Ovary (tissue), 9 donors: ENCODE data around the gene ADGRD1. TPM values are rescaled to one million over a fixed set of nuclear protein-coding genes. Genes with fewer than 3 reads are reported as not detected.
A peak's percentile ranks its signal among the peaks of the same experiment; 100 is the strongest.

ENCODE experiments used
- DNase-seq, 5 donors: peaks; one replicate each; pipeline ENCODE4 v3.0.0-alpha.2; 2019 to 2020
- H3K27ac ChIP-seq, 2 donors: fragments of 200-600 bp; one replicate each; pipeline versions ENCODE4 v1.5.1 to v1.8.0; 2019 to 2022
- H3K27me3 ChIP-seq: fragments of 200-600 bp; one replicate; pipeline ENCODE4 v1.8.0; 2022
- H3K36me3 ChIP-seq: fragments of 200-600 bp; sonication (generic); one replicate; pipeline ENCODE4 v1.5.1; 2019
- H3K4me1 ChIP-seq: one replicate; pipeline ENCODE4 v1.8.1; 2013; ENCODE audit warnings: mild to moderate bottlenecking, moderate library complexity; ENCODE audit not compliant: insufficient read depth
- H3K4me3 ChIP-seq: fragments of 200-600 bp; sonication (generic); one replicate; pipeline ENCODE4 v1.5.1; 2017
- H3K9me3 ChIP-seq, 2 donors: fragments of 200-600 bp in 1 of 2; sonication (generic) in 1 of 2; one replicate each; pipeline versions ENCODE4 v1.5.1 to v1.8.1; 2013 to 2019; ENCODE audit warnings: mild to moderate bottlenecking in 1 of 2, moderate library complexity in 1 of 2
- CTCF ChIP-seq, 3 donors: fragments of 450-650 bp in 2 of 3; fragments of 200-600 bp in 1 of 3; IDR thresholded peaks; one replicate each; pipeline versions ENCODE4 v1.5.1 to v1.8.0; 2016 to 2022; ENCODE audit warnings: antibody characterized with exemption in 3 of 3, mild to moderate bottlenecking in 1 of 3
- EP300 ChIP-seq: sonication (generic); formaldehyde crosslinking; IDR thresholded peaks from one replicate; pipeline ENCODE4 v1.6.1; 2017; ENCODE audit warnings: antibody characterized with exemption
- POLR2A ChIP-seq: fragments of 450-650 bp; IDR thresholded peaks from one replicate; pipeline ENCODE4 v1.6.1; 2017; ENCODE audit warnings: antibody characterized with exemption, mild to moderate bottlenecking, moderate library complexity
- WGBS, 3 donors: extraction: QIAGEN DNeasy Blood & Tissue Kit in 1 of 3; methylation state at CpG; one replicate each; pipeline versions ENCODE4 v1.1.5 to v1.1.7; 2013 to 2017; 5-methylcytosine and 5-hydroxymethylcytosine counted together
- intact Hi-C, 4 donors: fragments of 100-400 bp; cut with DNase I; formaldehyde crosslinking; loops; one replicate each; pipeline versions ENCODE4 v1.11.0 to v1.15.1; 2022 to 2023
- polyA plus RNA-seq, 2 donors: library from polyadenylated mRNA; stranded (reverse); fragments of 200-250 nt in 1 of 2; fragments of 350-450 nt in 1 of 2; fragmentation: Illumina TruSeq in 1 of 2; extraction: RNeasy Lipid Tissue Mini Kit (QIAGEN cat#74804) in 1 of 2; gene quantifications; one replicate each; pipeline ENCODE4 v1.2.3, GENCODE V29; 2013 to 2014
- total RNA-seq, 7 donors: library from RNA; depleted of rRNA in 2 of 7; stranded (reverse); fragments of >200 nt in 2 of 7; fragmentation: NEBNext Ultra II Directional in 3 of 7; extraction: Animal tissue kit (Norgen Biotek cat#: 25700) in 3 of 7; gene quantifications; one replicate each; pipeline versions ENCODE4 v1.1.0 to v1.2.4, GENCODE V29; 2016 to 2023
- donor health status: DM: no; HTN: no; CAD: no; lungs with moderate emphysema.
- donor health status: DM: no; HTN: no; CAD: no.
- donor health status: Bipolar disorder and iron deficiency.
- donor health status: DM: yes; HTN: yes; CAD: no.
- donor health status: DM: no; HTN: no; CAD: no.
- donor health status: DM: yes; HTN: yes; CAD: no.

The ADGRD1 gene
- total and polyA plus RNA-seq, 9 donors, result 7.6 to 75.3 (median 25.9) TPM

GRCh38 chr12:131141514-131141913, 187.8 kb downstream of the ADGRD1 start:
- 56 to 62% (median 56%) methylated on average over 8 of the region's 8 CpGs for WGBS, 3 donors
- TF ChIP-seq POLR2A, result no peak
- no peak for TF ChIP-seq EP300
- no peak for TF ChIP-seq CTCF (IDR thresholded peaks at IDR 0.05)
- no peaks in the 10 kb centered on the region for H3K36me3 ChIP-seq
- H3K9me3 ChIP-seq, result no peaks in the 10 kb centered on the region
- H3K27ac ChIP-seq, result no peak overlapping the region
- no peak overlapping the region for H3K4me3 ChIP-seq
- DNase-seq, result peak in 1 of 5 donors; percentile 12
- no peaks in the 10 kb centered on the region for H3K27me3 ChIP-seq
- intact Hi-C loops, result no loop called here
- peaks cover under 1% of the 10 kb centered on the region for H3K4me1 ChIP-seq

DNA sequence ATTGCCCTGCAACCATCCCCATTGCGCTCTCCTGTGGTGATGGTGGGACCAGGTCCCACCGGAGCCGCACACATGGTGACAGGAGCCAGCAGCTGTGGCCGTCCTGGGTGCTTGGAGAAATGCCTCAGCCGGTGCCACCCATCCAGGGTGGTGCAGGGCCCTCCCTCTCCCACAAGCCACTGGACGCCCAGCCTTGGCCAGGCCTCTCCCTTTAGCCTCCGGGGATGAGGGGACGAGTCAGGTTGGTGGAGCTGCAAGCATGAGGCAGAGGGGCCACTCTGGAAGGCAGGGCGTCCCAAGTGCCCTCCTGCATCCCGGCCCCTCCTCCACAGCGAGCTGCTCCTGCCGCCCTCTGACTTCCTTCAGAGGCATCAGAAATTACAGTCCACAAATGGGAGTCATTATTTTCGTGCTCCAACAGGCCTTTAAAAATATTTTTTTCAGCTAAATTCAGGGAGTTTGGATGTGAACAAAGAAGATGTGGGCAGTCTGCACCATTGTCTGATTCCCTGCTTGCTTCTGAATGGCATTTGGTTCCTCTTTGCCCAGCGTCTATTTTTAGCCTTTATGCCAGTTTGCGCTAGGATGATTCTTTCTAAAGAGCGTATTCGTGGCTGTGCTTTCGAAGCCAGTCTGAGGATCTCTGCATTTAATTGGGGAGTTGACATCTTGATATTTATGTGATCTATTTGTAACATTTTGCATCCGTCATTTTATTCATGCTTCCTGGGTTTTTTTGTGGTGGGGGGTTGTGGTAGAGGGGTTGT, 189.4 kb downstream of the ADGRD1 start:
- Histone ChIP-seq H3K27ac (no peak overlapping the region), H3K4me1 (peaks cover 3% of the 10 kb centered on the region), H3K9me3 (no peaks in the 10 kb centered on the region), H3K36me3 (no peaks in the 10 kb centered on the region), H3K27me3 (no peaks in the 10 kb centered on the region), H3K4me3 (no peak overlapping the region)
- peak in 2 of 5 donors; percentile 13 to 14 for DNase-seq
- WGBS, 3 donors, result 49 to 83% (median 64%) methylated on average over 19 of the region's 19 CpGs
- intact Hi-C loops, result no loop called here
- no peak for TF ChIP-seq CTCF (IDR thresholded peaks at IDR 0.05)

DNA sequence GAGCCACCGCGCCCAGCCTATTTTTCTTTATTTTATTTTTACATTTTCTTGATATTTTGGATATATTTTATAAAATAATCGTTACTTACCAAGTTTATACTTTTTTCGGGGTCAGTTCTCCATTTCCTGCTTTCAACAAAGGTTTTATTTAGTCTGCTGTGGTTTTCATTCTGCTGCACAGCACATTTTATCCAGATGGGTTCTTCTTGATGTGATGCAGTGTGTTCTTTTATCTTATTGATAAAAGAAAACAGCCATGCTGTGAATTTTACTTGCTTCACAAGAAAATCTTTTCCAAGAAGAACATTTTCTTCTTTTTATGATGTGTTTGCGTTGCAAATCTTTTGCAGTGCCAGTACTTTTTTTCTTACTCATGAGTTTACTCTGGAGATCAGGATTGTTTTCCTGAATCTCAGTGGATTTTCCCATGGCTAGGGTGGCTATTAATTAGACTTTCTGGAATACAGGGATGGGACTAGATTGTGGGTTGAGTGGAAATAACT, 192.5 kb downstream of the ADGRD1 start:
- DNase-seq, result no peak
- WGBS, 3 donors, result 11 to 23% (median 11%) methylated on average over 5 of the region's 5 CpGs
- Histone ChIP-seq H3K4me1 (peaks cover 3% of the 10 kb centered on the region), H3K9me3 (no peaks in the 10 kb centered on the region), H3K27me3 (no peaks in the 10 kb centered on the region), H3K4me3 (no peak overlapping the region), H3K27ac (peak overlapping the region in 1 of 2 donors; percentile 44), H3K36me3 (no peaks in the 10 kb centered on the region)
- intact Hi-C loops, result no loop called here
- TF ChIP-seq POLR2A (no peak), EP300 (no peak), CTCF (IDR thresholded peaks at IDR 0.05) (peak in 1 of 3 donors; percentile 12)

DNA sequence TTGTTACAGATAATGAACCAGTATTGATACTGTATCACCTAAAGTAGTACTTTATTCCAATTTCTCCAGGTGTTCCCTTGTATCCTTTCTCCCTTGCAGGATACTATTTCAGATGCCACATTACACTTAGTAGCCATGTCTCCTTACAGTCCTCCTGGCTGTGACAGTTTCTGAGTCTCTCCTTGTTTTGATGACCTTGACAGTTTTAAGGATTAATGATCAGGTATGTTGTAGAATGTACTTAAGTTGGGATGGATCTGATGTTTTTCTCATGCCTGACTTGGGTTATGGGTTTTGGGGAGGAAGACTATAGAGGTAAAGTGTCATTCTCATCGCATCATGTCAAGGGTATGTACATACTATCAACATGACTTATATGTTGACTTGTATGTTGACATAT, 193.6 kb downstream of the ADGRD1 start:
- Histone ChIP-seq H3K27ac (peak overlapping the region in 1 of 2 donors; percentile 2), H3K4me3 (no peak overlapping the region), H3K9me3 (no peaks in the 10 kb centered on the region), H3K36me3 (no peaks in the 10 kb centered on the region), H3K4me1 (peaks cover 3% of the 10 kb centered on the region), H3K27me3 (no peaks in the 10 kb centered on the region)
- intact Hi-C loops, result no loop called here
- WGBS, 3 donors, result 94 to 100% (median 96%) methylated on average over 1 of the region's 1 CpG
- no peak for DNase-seq
- no peak for TF ChIP-seq POLR2A
- no peak for TF ChIP-seq CTCF (IDR thresholded peaks at IDR 0.05)
- no peak for TF ChIP-seq EP300
